Testis (tissue), 3 donors: Measurements from ENCODE around the gene DALRD3. TPM values are rescaled to one million over a fixed set of nuclear protein-coding genes. Genes with fewer than 3 reads are reported as not detected.
"Not testable (repeated sequence)": the region's sequence is repeated elsewhere in the genome, so short reads cannot be mapped to it uniquely, and the experiment has no call there.

ENCODE experiments used
- DNase-seq: peaks from one replicate; pipeline ENCODE4 v3.0.0-alpha.2; 2019
- H3K27ac ChIP-seq, 2 donors: fragments of 200-600 bp; sonication (generic); one replicate each; pipeline ENCODE4 v1.5.1; 2019
- H3K27me3 ChIP-seq: fragments of 200-600 bp; sonication (generic); one replicate; pipeline ENCODE4 v1.5.1; 2019
- H3K36me3 ChIP-seq: fragments of 200-600 bp; sonication (generic); one replicate; pipeline ENCODE4 v1.5.1; 2017; ENCODE audit warnings: low read depth; ENCODE audit errors: missing control alignments
- H3K4me1 ChIP-seq: fragments of 200-600 bp; sonication (generic); one replicate; pipeline ENCODE4 v1.5.1; 2019
- H3K4me3 ChIP-seq, 2 donors: fragments of 200-600 bp; sonication (generic); one replicate each; pipeline ENCODE4 v1.5.1; 2017 to 2019
- H3K9me3 ChIP-seq: fragments of 200-600 bp; sonication (generic); one replicate; pipeline ENCODE4 v1.5.1; 2017
- CTCF ChIP-seq, 3 experiments: fragments of 450-650 bp in 2 of 3; fragments of 200-600 bp in 1 of 3; sonication (generic) in 1 of 3; IDR thresholded peaks; one replicate each; pipeline ENCODE4 v1.5.1; 2016 to 2019; ENCODE audit warnings: antibody characterized with exemption in 3 of 3, mild to moderate bottlenecking in 2 of 3, moderate library complexity in 1 of 3
- POLR2A ChIP-seq: fragments of 450-650 bp; IDR thresholded peaks from one replicate; pipeline ENCODE4 v1.6.1; 2017; ENCODE audit warnings: antibody characterized with exemption, mild to moderate bottlenecking, moderate library complexity
- WGBS, 2 donors: methylation state at CpG; one replicate each; pipeline ENCODE4 v1.1.5; 2018; 5-methylcytosine and 5-hydroxymethylcytosine counted together
- intact Hi-C: fragments of 100-400 bp; cut with DNase I; formaldehyde crosslinking; loops from one replicate; pipeline ENCODE4 v1.15.1; 2023; ENCODE audit warnings: low total_unique reads
- polyA plus RNA-seq: library from polyadenylated mRNA; stranded (reverse); fragments of 350-450 nt; fragmentation: Illumina TruSeq; extraction: RNeasy Lipid Tissue Mini Kit (QIAGEN cat#74804); gene quantifications from one replicate; pipeline ENCODE4 v1.2.3, GENCODE V29; 2014; ENCODE audit warnings: low read depth, low replicate concordance; ENCODE audit not compliant: insufficient read depth
- total RNA-seq, 2 donors: library from RNA; depleted of rRNA; stranded (reverse); fragments of >200 nt; gene quantifications; one replicate each; pipeline ENCODE4 v1.2.3, GENCODE V29; 2016

The DALRD3 gene
- total and polyA plus RNA-seq, 3 donors from 2014 or later = 92.0 to 121 (median 106) TPM

DNA sequence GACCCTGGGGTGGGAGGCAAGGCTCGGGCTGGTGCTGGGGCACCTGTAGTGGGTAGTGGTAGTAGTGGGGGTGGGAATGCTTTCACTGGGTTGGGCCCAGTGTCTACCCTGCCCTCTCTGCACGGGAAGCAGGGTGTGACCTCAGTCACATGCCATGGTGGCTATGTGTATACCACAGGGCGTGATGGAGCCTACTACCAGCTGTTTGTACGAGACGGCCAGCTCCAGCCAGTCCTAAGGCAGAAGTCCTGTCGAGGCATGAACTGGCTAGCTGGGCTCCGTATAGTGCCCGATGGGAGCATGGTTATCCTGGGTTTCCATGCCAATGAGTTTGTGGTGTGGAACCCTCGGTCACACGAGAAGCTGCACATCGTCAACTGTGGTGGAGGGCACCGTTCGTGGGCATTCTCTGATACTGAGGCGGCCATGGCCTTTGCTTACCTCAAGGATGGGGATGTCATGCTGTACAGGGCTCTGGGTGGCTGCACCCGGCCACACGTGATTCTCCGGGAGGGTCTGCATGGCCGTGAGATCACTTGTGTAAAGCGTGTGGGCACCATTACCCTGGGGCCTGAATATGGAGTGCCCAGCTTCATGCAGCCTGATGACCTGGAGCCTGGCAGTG lies 5.2 kb downstream of the DALRD3 start:
- H3K4me3 ChIP-seq = no peak overlapping the region
- H3K27ac ChIP-seq = no peak overlapping the region
- H3K27me3 ChIP-seq = no peaks in the 10 kb centered on the region
- intact Hi-C loops = no loop called here
- no peaks in the 10 kb centered on the region for H3K9me3 ChIP-seq
- no peak for TF ChIP-seq CTCF (IDR thresholded peaks at IDR 0.05)
- TF ChIP-seq POLR2A = no peak
- WGBS, 2 donors = 70 to 88% methylated on average over 7 to 19 of the region's 19 CpGs
- H3K36me3 ChIP-seq = no peaks in the 10 kb centered on the region
- peaks cover 25% of the 10 kb centered on the region for H3K4me1 ChIP-seq
- DNase-seq = no peak

DNA sequence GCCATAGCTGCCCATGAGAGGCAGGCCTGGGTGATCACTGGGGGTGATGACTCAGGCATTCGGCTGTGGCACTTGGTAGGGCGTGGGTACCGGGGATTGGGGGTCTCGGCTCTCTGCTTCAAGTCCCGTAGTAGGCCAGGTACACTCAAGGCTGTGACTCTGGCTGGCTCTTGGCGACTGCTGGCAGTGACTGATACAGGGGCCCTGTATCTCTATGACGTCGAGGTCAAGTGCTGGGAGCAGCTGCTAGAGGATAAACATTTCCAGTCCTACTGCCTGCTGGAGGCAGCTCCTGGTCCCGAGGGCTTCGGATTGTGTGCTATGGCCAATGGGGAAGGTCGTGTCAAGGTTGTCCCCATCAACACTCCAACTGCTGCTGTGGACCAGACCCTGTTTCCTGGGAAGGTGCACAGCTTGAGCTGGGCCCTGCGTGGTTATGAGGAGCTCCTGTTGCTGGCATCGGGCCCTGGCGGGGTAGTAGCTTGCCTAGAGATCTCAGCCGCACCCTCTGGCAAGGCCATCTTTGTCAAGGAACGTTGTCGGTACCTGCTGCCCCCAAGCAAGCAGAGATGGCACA lies 5.9 kb downstream of the DALRD3 start:
- no peak for TF ChIP-seq CTCF (IDR thresholded peaks at IDR 0.05)
- TF ChIP-seq POLR2A = no peak
- Histone ChIP-seq H3K36me3 (no peaks in the 10 kb centered on the region), H3K9me3 (no peaks in the 10 kb centered on the region), H3K4me1 (peaks cover 24% of the 10 kb centered on the region), H3K27ac (no peak overlapping the region), H3K4me3 (no peak overlapping the region), H3K27me3 (no peaks in the 10 kb centered on the region)
- intact Hi-C loops = no loop called here
- DNase-seq = no peak
- 62 to 68% methylated on average over 9 to 17 of the region's 17 CpGs for whole genome bisulfite sequencing, 2 donors

- no peak overlapping the region for H3K27ac ChIP-seq
- no peaks in the 10 kb centered on the region for H3K36me3 ChIP-seq
- no peaks in the 10 kb centered on the region for H3K9me3 ChIP-seq
- intact Hi-C loops = no loop called here
- 76 to 82% methylated on average over 3 of the region's 3 CpGs for WGBS, 2 donors
- peaks cover 26% of the 10 kb centered on the region for H3K4me1 ChIP-seq
- DNase-seq = no peak
- TF ChIP-seq CTCF (IDR thresholded peaks at IDR 0.05) = no peak
- TF ChIP-seq POLR2A = no peak
- H3K4me3 ChIP-seq = no peak overlapping the region
- H3K27me3 ChIP-seq = no peaks in the 10 kb centered on the region
These were observed 9.0 kb downstream of the DALRD3 start for GRCh38 chr3:49009396-49009795.

DNA sequence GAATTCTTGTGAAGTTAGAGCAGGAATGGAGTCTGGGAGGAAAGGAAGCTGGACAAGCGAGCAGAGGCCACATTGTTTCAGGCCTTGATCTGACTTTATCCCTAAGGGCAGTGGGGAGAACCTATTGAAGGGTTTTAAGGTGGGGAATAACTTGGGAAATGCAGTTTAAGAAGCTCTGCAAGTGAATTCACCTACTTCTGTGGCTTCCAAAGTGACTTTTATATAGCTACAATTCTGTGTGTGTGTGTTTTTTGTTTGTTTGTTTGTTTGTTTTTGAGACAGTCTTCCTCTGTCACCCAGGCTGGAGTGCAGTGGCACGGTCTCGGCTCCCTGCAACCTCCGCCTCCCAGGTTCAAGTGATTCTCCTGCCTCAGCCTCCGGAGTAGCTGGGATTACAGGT lies 9.8 kb downstream of the DALRD3 start:
- peak overlapping the region; percentile 96 to 98 for H3K27ac ChIP-seq
- peak overlapping the region in 1 of 2 donors; percentile 95 for H3K4me3 ChIP-seq
- DNase-seq, H3K9me3 ChIP-seq, intact Hi-C loops, H3K27me3 ChIP-seq, H3K36me3 ChIP-seq: not testable (repeated sequence)
- 74% methylated on average over 5 of the region's 5 CpGs for WGBS, 2 donors
- peaks cover 23% of the 10 kb centered on the region for H3K4me1 ChIP-seq

DNA sequence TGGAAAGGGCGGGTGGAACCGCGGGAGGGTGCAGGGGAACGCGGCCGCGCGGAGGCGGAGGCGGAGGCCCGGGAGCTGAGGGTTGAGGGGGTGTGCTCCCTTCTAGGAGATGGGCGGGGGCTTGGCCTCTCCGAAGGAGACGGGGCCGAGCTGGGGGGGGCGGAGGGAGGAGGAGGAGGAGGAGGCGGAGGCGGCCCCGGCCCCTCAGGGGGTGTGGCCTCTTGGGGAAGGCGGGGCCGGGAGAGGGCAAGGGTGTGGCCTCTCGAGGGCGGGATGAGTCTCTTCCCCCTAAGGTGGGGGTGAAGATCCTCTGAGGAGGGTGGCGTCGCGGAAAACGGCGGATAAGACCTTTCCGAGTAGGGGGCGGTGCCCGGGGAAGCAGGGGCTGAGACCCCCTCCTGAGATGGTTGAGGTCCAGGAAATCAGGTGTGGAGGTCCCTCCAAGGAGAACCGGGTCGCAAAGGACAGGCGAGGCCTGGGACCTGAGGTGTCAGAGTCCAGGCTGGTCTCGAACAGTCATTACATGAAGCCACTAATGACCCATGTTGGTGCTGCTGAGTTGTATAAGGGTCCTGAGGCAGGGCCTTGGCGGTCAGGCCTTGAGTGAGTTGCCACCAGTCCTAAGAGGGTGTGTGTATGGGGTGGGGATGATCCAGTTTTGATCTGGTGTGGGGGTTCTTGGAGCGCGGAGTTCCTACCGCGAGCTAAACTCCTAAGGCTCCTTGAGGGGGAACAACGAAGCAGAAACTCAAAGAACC lies 10.4 kb downstream of the DALRD3 start:
- intact Hi-C loops = no loop called here

More for the DNA sequence above, 10.4 kb downstream of the DALRD3 start:
- WGBS, 2 donors = 3 to 5% methylated on average over 9 to 39 of the region's 41 CpGs
- H3K36me3 ChIP-seq = no peaks in the 10 kb centered on the region
- peak; percentile 93 for DNase-seq
- TF ChIP-seq CTCF (IDR thresholded peaks at IDR 0.05) (no peak), POLR2A (no peak)
- H3K27ac ChIP-seq = peak overlapping the region; percentile 96 to 98
- H3K4me1 ChIP-seq = peaks cover 17% of the 10 kb centered on the region
- H3K27me3 ChIP-seq = no peaks in the 10 kb centered on the region
- H3K4me3 ChIP-seq = peak overlapping the region; percentile 74 to 95
- no peaks in the 10 kb centered on the region for H3K9me3 ChIP-seq
